GM21367 (cell line): ENCODE measurements around the gene ANKFY1.
"Not testable (repeated sequence)": the region's sequence is repeated elsewhere in the genome, so short reads cannot be mapped to it uniquely, and the experiment has no call there.

Source experiments
- ATAC-seq: cut with Tn5 transposase; IDR thresholded peaks from one replicate; pipeline ENCODE4 v1.9.1; 2021; ENCODE audit not compliant: unreplicated experiment

ANKFY1 gene

GRCh38 chr17:4159761-4160160, 104.0 kb downstream of the ANKFY1 start:
- ATAC-seq: no peak

- ATAC-seq: no peak
Observed at GRCh38 chr17:4157618-4158333, 106.0 kb downstream of the ANKFY1 start.

GRCh38 chr17:4156750-4157381, 106.9 kb downstream of the ANKFY1 start:
- no peak for ATAC-seq

- ATAC-seq: no peak
Observed at GRCh38 chr17:4155980-4156620, 107.7 kb downstream of the ANKFY1 start.

- no peak for ATAC-seq
Observed at GRCh38 chr17:4154201-4154600, 109.6 kb downstream of the ANKFY1 start.

- no peak for ATAC-seq
Observed at GRCh38 chr17:4152471-4152870, 111.3 kb downstream of the ANKFY1 start.

GRCh38 chr17:4150096-4150495, 113.7 kb downstream of the ANKFY1 start:
- no peak for ATAC-seq

- no peak for ATAC-seq
Observed at GRCh38 chr17:4148611-4149308, 115.0 kb downstream of the ANKFY1 start.

- ATAC-seq: no peak
Observed at GRCh38 chr17:4147751-4148310, 115.9 kb downstream of the ANKFY1 start.

GRCh38 chr17:4146641-4147040, 117.1 kb downstream of the ANKFY1 start:
- no peak for ATAC-seq

GRCh38 chr17:4144422-4144747, 119.4 kb downstream of the ANKFY1 start:
- ATAC-seq: no peak

- peak; percentile 54 for ATAC-seq
Observed at GRCh38 chr17:4143563-4144421, 120.0 kb downstream of the ANKFY1 start.

- peak; percentile 8 for ATAC-seq
Observed at GRCh38 chr17:4142107-4142900, 121.5 kb downstream of the ANKFY1 start.

GRCh38 chr17:4140125-4140524, 123.7 kb downstream of the ANKFY1 start:
- ATAC-seq: no peak

GRCh38 chr17:4138906-4139526, 124.8 kb downstream of the ANKFY1 start:
- not testable (repeated sequence) for ATAC-seq

- no peak for ATAC-seq
Observed at GRCh38 chr17:4136373-4136772, 127.4 kb downstream of the ANKFY1 start.

GRCh38 chr17:4135489-4135888, 128.3 kb downstream of the ANKFY1 start:
- ATAC-seq: no peak

GRCh38 chr17:4134721-4135120, 129.1 kb downstream of the ANKFY1 start:
- no peak for ATAC-seq

- no peak for ATAC-seq
Observed at GRCh38 chr17:4130715-4131114, 133.1 kb downstream of the ANKFY1 start.
